GM12878 (cell line): ENCODE measurements around the gene HSD3B2. TPM values are rescaled to one million over a fixed set of nuclear protein-coding genes. Genes with fewer than 3 reads are reported as not detected.

ENCODE experiments used
- ATAC-seq: fragments of 200-7000 bp; cut with Tn5 transposase; 3 replicates; pipeline ENCODE4 v1.9.1; 2020; ENCODE audit warnings: mild to moderate bottlenecking, moderate library complexity
- BruUV-seq: library from RNA; stranded (reverse); fragments of 400-500 nt; replicated peaks from 2 replicates; lab custom pipeline; 2021; lab: Mats Ljungman, UMichigan
- CTCF ChIA-PET: fragments of 300-600 bp; sonication (Branson Sonifier 250); formaldehyde crosslinking; extraction: SDS; loops from one replicate; lab custom pipeline; 2021; ENCODE audit warnings: inconsistent platforms; lab: Yijun Ruan, JAX
- POLR2A ChIA-PET: fragments of 350-600 bp; formaldehyde crosslinking; extraction: SDS; loops from one replicate; lab custom pipeline; 2021; ENCODE audit warnings: inconsistent platforms; lab: Charles Lee
- RAD21 ChIA-PET: fragments of 300-600 bp; sonication (Branson Sonifier 250); formaldehyde crosslinking; loops from one replicate; lab custom pipeline; 2023; ENCODE audit warnings: antibody characterized with exemption; ENCODE audit not compliant: unreplicated experiment; lab: Charles Lee
- SMC1A ChIA-PET: fragments of 300-600 bp; sonication (Branson Sonifier 250); formaldehyde crosslinking; loops from one replicate; lab custom pipeline; 2023; ENCODE audit not compliant: unreplicated experiment, uncharacterized antibody; lab: Charles Lee
- DNase-seq: peaks from one replicate; pipeline ENCODE4 v3.0.0-alpha.2; 2011; ENCODE audit warnings: low read depth, low spot score
- FAIRE-seq: peaks from 3 replicates; lab custom pipeline; 2011; peaks lifted over from hg19 to GRCh38; lab: Jason Lieb, UNC
- H2AFZ ChIP-seq: 2 replicates; pipeline ENCODE4 v1.6.0; 2011; ENCODE audit warnings: low read depth, low read length, control low read depth; ENCODE audit not compliant: control insufficient read depth
- H3K27ac ChIP-seq: 2 replicates; pipeline ENCODE4 v1.5.1; 2011; ENCODE audit warnings: control low read depth; ENCODE audit not compliant: control insufficient read depth, insufficient read depth
- H3K27me3 ChIP-seq, 2 experiments: replicated peaks in 1 of 2; 2 replicates each; pipeline versions ENCODE4 v1.6.0 to v1.6.1; 2011; ENCODE audit warnings: low read length in 1 of 2; ENCODE audit not compliant: control insufficient read depth in 2 of 2, insufficient read depth in 2 of 2
- H3K36me3 ChIP-seq, 2 experiments: 2 replicates each; pipeline ENCODE4 v1.5.1; 2011; ENCODE audit warnings: low read length in 1 of 2; ENCODE audit not compliant: control insufficient read depth in 2 of 2, insufficient read depth in 2 of 2
- H3K4me1 ChIP-seq: 2 replicates; pipeline ENCODE4 v1.6.1; 2011; ENCODE audit warnings: mild to moderate bottlenecking, low read length, moderate library complexity, mixed read lengths; ENCODE audit not compliant: control insufficient read depth, insufficient read depth
- H3K4me2 ChIP-seq: 2 replicates; pipeline ENCODE4 v1.6.0; 2011; ENCODE audit warnings: control low read depth; ENCODE audit not compliant: control insufficient read depth, insufficient read depth
- H3K4me3 ChIP-seq: fragments of 200-600 bp; sonication (generic); 2 replicates; pipeline ENCODE4 v1.5.1; 2016
- H3K79me2 ChIP-seq: 2 replicates; pipeline ENCODE4 v1.6.0; 2011; ENCODE audit warnings: low read length; ENCODE audit not compliant: control insufficient read depth, insufficient read depth
- H3K9ac ChIP-seq: 2 replicates; pipeline ENCODE4 v1.8.0; 2011; ENCODE audit warnings: low read length, control low read depth, mixed read lengths; ENCODE audit not compliant: control insufficient read depth, insufficient read depth
- H3K9me3 ChIP-seq: replicated peaks from 3 replicates; pipeline ENCODE4 v1.5.1; 2011; ENCODE audit warnings: mild to moderate bottlenecking, low read length; ENCODE audit not compliant: control insufficient read depth, insufficient read depth
- H4K20me1 ChIP-seq: 2 replicates; pipeline ENCODE4 v1.6.0; 2011; ENCODE audit not compliant: control insufficient read depth, insufficient read depth
- ATF2 ChIP-seq: IDR thresholded peaks from 2 replicates; pipeline ENCODE4 v1.6.1; 2012; ENCODE audit warnings: low read length, inconsistent platforms
- E4F1 ChIP-seq: fragments of 450-650 bp; IDR thresholded peaks from 2 replicates; pipeline ENCODE4 v1.6.1; 2018; ENCODE audit warnings: borderline replicate concordance, mild to moderate bottlenecking; ENCODE audit not compliant: partially characterized antibody
- EP300 ChIP-seq, 2 experiments: fragments of 150-350 bp in 1 of 2; IDR thresholded peaks; 2 replicates each; pipeline ENCODE4 v1.6.1; 2011 to 2012; ENCODE audit warnings: low read depth in 2 of 2, low read length in 2 of 2, borderline replicate concordance in 1 of 2, improper control_type of control experiment in 1 of 2, inconsistent platforms in 1 of 2; ENCODE audit not compliant: control insufficient read depth in 1 of 2
- JUND ChIP-seq: IDR thresholded peaks from 2 replicates; pipeline ENCODE4 v1.6.1; 2012; ENCODE audit warnings: low read depth, mild to moderate bottlenecking, low read length, improper control_type of control experiment, moderate library complexity
- PBX3 ChIP-seq: IDR thresholded peaks from 2 replicates; pipeline ENCODE4 v1.6.1; 2011; ENCODE audit warnings: mild to moderate bottlenecking, low read depth, low read length, moderate library complexity; ENCODE audit not compliant: insufficient replicate concordance
- SPI1 ChIP-seq: IDR thresholded peaks from 2 replicates; pipeline ENCODE4 v1.6.1; 2011; ENCODE audit warnings: low read depth, mild to moderate bottlenecking, low read length, moderate library complexity, borderline replicate concordance; ENCODE audit not compliant: insufficient read depth
- WGBS: methylation state at CpG from one replicate; pipeline ENCODE4 v1.1.6; 2016; ENCODE audit warnings: low lambda C conversion rate; ENCODE audit not compliant: insufficient replicate concordance, insufficient coverage; ENCODE audit errors: missing lambda C conversion rate; 5-methylcytosine and 5-hydroxymethylcytosine counted together
- in situ Hi-C: fragments of 300-500 bp; cut with MboI; formaldehyde crosslinking; loops from 9 replicates; pipeline ENCODE4 v1.14.3; 2018; ENCODE audit warnings: mixed read lengths
- intact Hi-C: fragments of 100-400 bp; cut with micrococcal nuclease; formaldehyde crosslinking; loops from one replicate; pipeline ENCODE4 v1.14.2; 2022; ENCODE audit not compliant: unreplicated experiment
- polyA plus RNA-seq, 11 experiments: library from polyadenylated mRNA; depleted of rRNA in 4 of 11; unstranded in 6 of 11; stranded (reverse) in 5 of 11; fragments of >200 nt; fragmentation: Nextera tagmentation in 4 of 11; fragmentation: Illumina TruSeq in 1 of 11; extraction: Ambion mirVana in 4 of 11; extraction: Trizol in 1 of 11; gene quantifications; 1 replicate in 1 of 11; 2 replicates in 10 of 11; pipeline versions ENCODE4 v1.2.1 to v1.2.3, GENCODE V29; 2011 to 2016; ENCODE audit warnings: inconsistent platforms in 2 of 11, missing spikeins in 2 of 11, low read depth in 1 of 11
- total RNA-seq, 4 experiments: library from RNA; depleted of rRNA in 3 of 4; stranded (reverse); fragments of >200 nt in 3 of 4; fragmentation: Illumina TruSeq in 1 of 4; extraction: Trizol in 1 of 4; gene quantifications; 2 replicates each; pipeline versions ENCODE4 v1.2.1 to v1.2.3, GENCODE V29; 2013 to 2021
- TF ChIP-seq, protein P1 (sequence below), 3 experiments: IDR thresholded peaks in 2 of 3; conservative IDR thresholded peaks in 1 of 3; 2 replicates each; pipeline ENCODE4 v1.5.1; 2011; ENCODE audit warnings: low read depth in 3 of 3, low read length in 3 of 3, mild to moderate bottlenecking in 3 of 3, control low read depth in 2 of 3, moderate library complexity in 2 of 3, inconsistent platforms in 1 of 3, mixed read lengths in 1 of 3; ENCODE audit not compliant: control insufficient read depth in 2 of 3, insufficient read depth in 1 of 3; ENCODE audit errors: extremely low read depth in 1 of 3

Gene HSD3B2
- total and polyA plus RNA-seq, 10 of the 15 experiments (the other 5 are each of a cell fraction or from before 2014, with no cell fraction given), result 0.56 TPM; not detected in 9

DNA sequence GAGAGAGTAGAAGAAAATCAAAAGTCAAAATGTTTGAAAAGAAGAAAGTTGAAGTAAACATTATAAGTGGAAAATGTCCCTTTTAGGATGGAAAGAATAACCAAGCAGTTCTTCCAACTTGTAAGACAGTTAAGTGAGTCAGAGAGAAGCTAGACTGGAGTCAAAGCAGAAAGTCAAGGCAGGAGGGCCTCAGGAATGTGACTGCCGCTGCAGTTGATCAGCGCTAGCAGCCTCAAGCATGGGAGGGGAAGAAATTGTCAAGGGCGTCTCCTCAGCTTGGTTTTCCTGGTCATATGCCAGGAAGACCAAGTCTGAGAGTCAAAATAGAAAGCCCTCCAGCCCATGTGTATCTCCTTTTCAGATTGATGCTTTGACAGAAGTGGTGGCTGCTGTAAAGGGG is 23.2 kb upstream of the HSD3B2 start:
- Histone ChIP-seq H3K36me3 (no peaks in the 10 kb centered on the region), H2AFZ (no peak overlapping the region), H3K27ac (no peak overlapping the region), H3K4me1 (no peaks in the 10 kb centered on the region), H3K9ac (no peak overlapping the region), H3K4me2 (no peak overlapping the region), H4K20me1 (no peaks in the 10 kb centered on the region), H3K79me2 (no peaks in the 10 kb centered on the region), H3K4me3 (no peak overlapping the region), H3K9me3 (no peaks in the 10 kb centered on the region), H3K27me3 (peaks cover 0 to 3% of the 10 kb centered on the region in 2 experiments; a peak in 2 of 4 replicates)
- ChIA-PET CTCF (no interaction called here), SMC1A (no interaction called here), POLR2A (no interaction called here), RAD21 (no interaction called here)
- TF ChIP-seq SPI1, result no peak
- TF ChIP-seq PBX3, result no peak
- TF ChIP-seq, protein P1, sequence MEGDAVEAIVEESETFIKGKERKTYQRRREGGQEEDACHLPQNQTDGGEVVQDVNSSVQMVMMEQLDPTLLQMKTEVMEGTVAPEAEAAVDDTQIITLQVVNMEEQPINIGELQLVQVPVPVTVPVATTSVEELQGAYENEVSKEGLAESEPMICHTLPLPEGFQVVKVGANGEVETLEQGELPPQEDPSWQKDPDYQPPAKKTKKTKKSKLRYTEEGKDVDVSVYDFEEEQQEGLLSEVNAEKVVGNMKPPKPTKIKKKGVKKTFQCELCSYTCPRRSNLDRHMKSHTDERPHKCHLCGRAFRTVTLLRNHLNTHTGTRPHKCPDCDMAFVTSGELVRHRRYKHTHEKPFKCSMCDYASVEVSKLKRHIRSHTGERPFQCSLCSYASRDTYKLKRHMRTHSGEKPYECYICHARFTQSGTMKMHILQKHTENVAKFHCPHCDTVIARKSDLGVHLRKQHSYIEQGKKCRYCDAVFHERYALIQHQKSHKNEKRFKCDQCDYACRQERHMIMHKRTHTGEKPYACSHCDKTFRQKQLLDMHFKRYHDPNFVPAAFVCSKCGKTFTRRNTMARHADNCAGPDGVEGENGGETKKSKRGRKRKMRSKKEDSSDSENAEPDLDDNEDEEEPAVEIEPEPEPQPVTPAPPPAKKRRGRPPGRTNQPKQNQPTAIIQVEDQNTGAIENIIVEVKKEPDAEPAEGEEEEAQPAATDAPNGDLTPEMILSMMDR (IDR thresholded peaks at IDR 0.05 in 2 of 3, conservative IDR thresholded peaks at IDR 0.05 in 1 of 3; ENCODE audit: control insufficient read depth in 2 of 3, extremely low read depth in 1 of 3, insufficient read depth in 1 of 3, low read depth in 3 of 3, low read length in 3 of 3), result no peak
- no peak for TF ChIP-seq EP300 (IDR thresholded peaks at IDR 0.05; ENCODE audit: borderline replicate concordance in 1 of 2, control insufficient read depth in 1 of 2, low read depth in 2 of 2, low read length in 2 of 2)
- TF ChIP-seq ATF2, result no peak
- TF ChIP-seq E4F1, result no peak
- TF ChIP-seq JUND, result no peak
- in situ Hi-C loops (no loop called here), intact Hi-C loops (no loop called here)
- ATAC-seq (no peak), DNase-seq (no peak), FAIRE-seq (no peak)
- BruUV-seq, result no TSS peak
- WGBS, result 67% methylated on average over 3 of the region's 3 CpGs
